ENCODE data around the gene RALY.

Gene RALY

GRCh38 chr20:33990075-33990474 is 3.6 kb upstream of the RALY start:
- no peak for DNase-seq

- DNase-seq: no peak
These were observed 2.2 kb upstream of the RALY start for GRCh38 chr20:33991502-33991901.

GRCh38 chr20:33992145-33992922 is 1.4 kb upstream of the RALY start:
- DNase-seq: no peak

GRCh38 chr20:33992923-33993575 is 662 bp upstream of the RALY start:
- peak; percentile 100 for DNase-seq

- peak; percentile 93 for DNase-seq
These were observed 657 bp downstream of the RALY start for GRCh38 chr20:33994222-33994913.

GRCh38 chr20:33995053-33995831 is 1.5 kb downstream of the RALY start:
- DNase-seq: no peak

- no peak for DNase-seq
These were observed 5.4 kb downstream of the RALY start for GRCh38 chr20:33999025-33999649.

GRCh38 chr20:34001378-34001777 is 7.7 kb downstream of the RALY start:
- no peak for DNase-seq

- no peak for DNase-seq
These were observed 10.5 kb downstream of the RALY start for GRCh38 chr20:34004227-34004626.

- DNase-seq: no peak
These were observed 11.2 kb downstream of the RALY start for GRCh38 chr20:34004790-34005457.

GRCh38 chr20:34006619-34007018 is 12.9 kb downstream of the RALY start:
- DNase-seq: no peak

- no peak for DNase-seq
These were observed 14.8 kb downstream of the RALY start for GRCh38 chr20:34008477-34008876.

GRCh38 chr20:34010405-34010931 is 16.8 kb downstream of the RALY start:
- no peak for DNase-seq

- DNase-seq: no peak
These were observed 17.6 kb downstream of the RALY start for GRCh38 chr20:34011275-34011674.

GRCh38 chr20:34012330-34012729 is 18.6 kb downstream of the RALY start:
- DNase-seq: no peak

- no peak for DNase-seq
These were observed 19.0 kb downstream of the RALY start for GRCh38 chr20:34012735-34013134.

GRCh38 chr20:34013554-34013953 is 19.8 kb downstream of the RALY start:
- DNase-seq: no peak

GRCh38 chr20:34014878-34015277 is 21.2 kb downstream of the RALY start:
- no peak for DNase-seq

GRCh38 chr20:34015401-34016335 is 22.0 kb downstream of the RALY start:
- DNase-seq: no peak

- DNase-seq: no peak
These were observed 23.0 kb downstream of the RALY start for GRCh38 chr20:34016736-34017135.

- DNase-seq: no peak
These were observed 23.9 kb downstream of the RALY start for GRCh38 chr20:34017610-34018009.
